Endothelial cell of umbilical vein (primary cell): ENCODE data around the gene PCNT. TPM values are rescaled to one million over a fixed set of nuclear protein-coding genes. Genes with fewer than 3 reads are reported as not detected.

ENCODE experiments used
- BruUV-seq: library from RNA; stranded (reverse); fragments of 400-500 nt; replicated peaks from 2 replicates; lab custom pipeline; 2021; lab: Mats Ljungman, UMichigan
- CTCF ChIA-PET: fragments of 300-600, 350-600 bp; sonication (Branson Sonifier 250); formaldehyde crosslinking; loops from one replicate; lab custom pipeline; 2021; ENCODE audit warnings: antibody characterized with exemption, inconsistent platforms; lab: Charles Lee
- POLR2A ChIA-PET: fragments of 300-600, 350-600 bp; sonication (Branson Sonifier 250); formaldehyde crosslinking; loops from one replicate; lab custom pipeline; 2021; ENCODE audit warnings: antibody characterized with exemption, inconsistent platforms; lab: Charles Lee
- DNase-seq: peaks from one replicate; pipeline ENCODE4 v3.0.0-alpha.2; 2011; ENCODE audit warnings: low read depth, low spot score
- FAIRE-seq: peaks from 2 replicates; lab custom pipeline; 2011; peaks lifted over from hg19 to GRCh38; lab: Jason Lieb, UNC
- H2AFZ ChIP-seq: 2 replicates; pipeline ENCODE4 v1.6.0; 2012; ENCODE audit warnings: low read depth, low read length, control low read depth, inconsistent platforms
- H3K27ac ChIP-seq: 2 replicates; pipeline ENCODE4 v1.5.1; 2011; ENCODE audit warnings: low read depth, mild to moderate bottlenecking, control low read depth, low read length, moderate library complexity; ENCODE audit not compliant: insufficient read depth
- H3K27me3 ChIP-seq, 2 experiments: 2 replicates each; pipeline versions ENCODE4 v1.6.0 to v1.6.1; 2011; ENCODE audit warnings: low read length in 2 of 2, mixed read lengths in 1 of 2; ENCODE audit not compliant: control insufficient read depth in 2 of 2, insufficient read depth in 2 of 2
- H3K36me3 ChIP-seq, 2 experiments: 2 replicates in 1 of 2; 3 replicates in 1 of 2; pipeline ENCODE4 v1.5.1; 2011; ENCODE audit warnings: low read length in 2 of 2, mild to moderate bottlenecking in 1 of 2, moderate library complexity in 1 of 2; ENCODE audit not compliant: control insufficient read depth in 2 of 2, insufficient read depth in 2 of 2; ENCODE audit errors: extremely low read depth in 1 of 2
- H3K4me1 ChIP-seq: 3 replicates; pipeline ENCODE4 v1.5.1; 2011; ENCODE audit warnings: mild to moderate bottlenecking, low read length; ENCODE audit not compliant: control insufficient read depth, insufficient read depth; ENCODE audit errors: extremely low read depth
- H3K4me2 ChIP-seq: 2 replicates; pipeline ENCODE4 v1.6.1; 2011; ENCODE audit warnings: low read length, control low read depth, mixed read lengths; ENCODE audit not compliant: insufficient read depth
- H3K4me3 ChIP-seq, 3 experiments: fragments of 200-600 bp in 1 of 3; sonication (generic), shearing (Covaris generic) in 1 of 3; replicated peaks in 1 of 3; 2 replicates each; pipeline ENCODE4 v1.5.1; 2011 to 2016; ENCODE audit warnings: control low read depth in 3 of 3, low read length in 3 of 3, mild to moderate bottlenecking in 2 of 3, inconsistent platforms in 1 of 3, low read depth in 1 of 3, moderate library complexity in 1 of 3; ENCODE audit not compliant: insufficient read depth in 1 of 3
- H3K79me2 ChIP-seq: 2 replicates; pipeline ENCODE4 v1.6.0; 2012; ENCODE audit warnings: low read length, inconsistent platforms; ENCODE audit not compliant: control insufficient read depth, insufficient read depth
- H3K9ac ChIP-seq: replicated peaks from 2 replicates; pipeline ENCODE3; 2011; ENCODE audit warnings: low read length, control low read depth; ENCODE audit not compliant: insufficient read depth; ENCODE audit errors: extremely low read depth
- H3K9me1 ChIP-seq: replicated peaks from 3 replicates; pipeline ENCODE4 v1.6.0; 2011; ENCODE audit warnings: mild to moderate bottlenecking, low read length; ENCODE audit not compliant: control insufficient read depth, insufficient read depth; ENCODE audit errors: extremely low read depth
- H3K9me3 ChIP-seq: replicated peaks from 2 replicates; pipeline ENCODE4 v1.5.1; 2012; ENCODE audit warnings: low read length, inconsistent platforms; ENCODE audit not compliant: control insufficient read depth, insufficient read depth
- H4K20me1 ChIP-seq: replicated peaks from 2 replicates; pipeline ENCODE3; 2011; ENCODE audit warnings: mild to moderate bottlenecking, low read length; ENCODE audit not compliant: control insufficient read depth, insufficient read depth; ENCODE audit errors: extremely low read depth
- EZH2 ChIP-seq: IDR thresholded peaks from 2 replicates; pipeline ENCODE4 v1.6.1; 2012; ENCODE audit warnings: borderline replicate concordance, low read depth, mild to moderate bottlenecking, moderate library complexity, low read length, inconsistent platforms; ENCODE audit not compliant: severe bottlenecking
- FOS ChIP-seq: IDR thresholded peaks from 2 replicates; pipeline ENCODE4 v1.6.1; 2011; ENCODE audit warnings: mild to moderate bottlenecking, low read length, moderate library complexity, borderline replicate concordance; ENCODE audit not compliant: insufficient read depth
- GATA2 ChIP-seq: IDR thresholded peaks from 2 replicates; pipeline ENCODE4 v1.7.0; 2011; ENCODE audit warnings: low read depth, mild to moderate bottlenecking, moderate library complexity, mixed read lengths, low read length; ENCODE audit not compliant: insufficient read length, insufficient read depth
- JUN ChIP-seq: IDR thresholded peaks from 2 replicates; pipeline ENCODE4 v1.6.1; 2011; ENCODE audit warnings: borderline replicate concordance, low read depth; ENCODE audit not compliant: insufficient read length, insufficient read depth
- MYC ChIP-seq: IDR thresholded peaks from one replicate; pipeline ENCODE4 v1.6.1; 2011; ENCODE audit warnings: mild to moderate bottlenecking, low read depth, low read length
- POLR2A ChIP-seq: IDR thresholded peaks from 2 replicates; pipeline ENCODE4 v1.6.1; 2012; ENCODE audit warnings: low read depth, mild to moderate bottlenecking, control low read depth, low read length
- POLR2AphosphoS5 ChIP-seq: IDR thresholded peaks from 2 replicates; pipeline ENCODE4 v1.6.1; 2012; ENCODE audit warnings: low read depth, mild to moderate bottlenecking, control low read depth, low read length, moderate library complexity; ENCODE audit not compliant: insufficient read depth
- dilution Hi-C: fragments of 300-500 bp; cut with MboI; formaldehyde crosslinking; loops from one replicate; pipeline ENCODE4 v1.15.0; 2019; ENCODE audit warnings: low sequenced_read_pairs; ENCODE audit not compliant: extremely low pct_ligation_motif_present
- intact Hi-C: fragments of 100-400 bp; cut with micrococcal nuclease; formaldehyde crosslinking; loops from one replicate; pipeline ENCODE4 v1.10.0; 2022
- polyA plus RNA-seq, 4 experiments: library from polyadenylated mRNA; depleted of rRNA in 3 of 4; stranded (reverse) in 3 of 4; unstranded in 1 of 4; fragments of >200 nt; gene quantifications; 2 replicates each; pipeline versions ENCODE4 v1.2.1 to v1.2.3, GENCODE V29; 2011 to 2012; ENCODE audit warnings: missing spikeins in 1 of 4
- total RNA-seq: library from RNA; stranded (reverse); gene quantifications from 2 replicates; pipeline ENCODE4 v1.2.3, GENCODE V29; 2021
- TF ChIP-seq, protein P1 (sequence below), 2 donors: IDR thresholded peaks; 1 replicate in 1 of 2; 2 replicates in 1 of 2; pipeline ENCODE4 v1.5.1; 2011; ENCODE audit warnings: low read length in 2 of 2, mild to moderate bottlenecking in 2 of 2, moderate library complexity in 2 of 2, control low read depth in 1 of 2, inconsistent platforms in 1 of 2, low read depth in 1 of 2; ENCODE audit not compliant: insufficient read depth in 1 of 2; ENCODE audit errors: extremely low read depth in 1 of 2
- TF ChIP-seq, protein P2 (sequence below): IDR thresholded peaks from 2 replicates; pipeline ENCODE4 v1.6.1; 2011; ENCODE audit not compliant: insufficient read depth, insufficient read length

Gene PCNT
- total and polyA plus RNA-seq, 2 donors (not counting 3 experiments of a cell fraction or from before 2014, with no cell fraction given) = 9.6 to 49.5 TPM

DNA sequence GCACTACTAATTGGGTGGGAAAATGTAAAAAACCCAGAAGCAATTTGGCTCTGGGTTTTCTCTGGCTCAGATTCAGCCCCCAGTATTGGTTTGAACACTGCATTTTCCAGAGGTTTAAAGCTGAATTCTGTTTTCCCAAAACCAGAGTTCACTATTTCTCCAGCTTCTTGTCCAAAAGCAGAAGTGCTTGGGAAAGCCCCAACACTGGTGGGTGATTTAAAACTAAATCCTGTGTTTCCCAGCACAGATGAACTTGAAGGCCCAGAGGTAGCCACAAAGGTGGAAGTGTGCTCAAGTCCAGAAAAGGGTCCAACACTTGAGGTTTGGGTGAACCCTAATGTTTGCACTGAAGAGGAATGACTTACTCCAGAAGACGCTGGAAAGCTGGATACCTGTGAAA lies 39.2 kb upstream of the PCNT start:
- TF ChIP-seq EZH2 (no peak), GATA2 (no peak), FOS (no peak), POLR2AphosphoS5 (no peak), JUN (no peak), POLR2A (no peak), MYC (no peak)
- TF ChIP-seq, protein P1, sequence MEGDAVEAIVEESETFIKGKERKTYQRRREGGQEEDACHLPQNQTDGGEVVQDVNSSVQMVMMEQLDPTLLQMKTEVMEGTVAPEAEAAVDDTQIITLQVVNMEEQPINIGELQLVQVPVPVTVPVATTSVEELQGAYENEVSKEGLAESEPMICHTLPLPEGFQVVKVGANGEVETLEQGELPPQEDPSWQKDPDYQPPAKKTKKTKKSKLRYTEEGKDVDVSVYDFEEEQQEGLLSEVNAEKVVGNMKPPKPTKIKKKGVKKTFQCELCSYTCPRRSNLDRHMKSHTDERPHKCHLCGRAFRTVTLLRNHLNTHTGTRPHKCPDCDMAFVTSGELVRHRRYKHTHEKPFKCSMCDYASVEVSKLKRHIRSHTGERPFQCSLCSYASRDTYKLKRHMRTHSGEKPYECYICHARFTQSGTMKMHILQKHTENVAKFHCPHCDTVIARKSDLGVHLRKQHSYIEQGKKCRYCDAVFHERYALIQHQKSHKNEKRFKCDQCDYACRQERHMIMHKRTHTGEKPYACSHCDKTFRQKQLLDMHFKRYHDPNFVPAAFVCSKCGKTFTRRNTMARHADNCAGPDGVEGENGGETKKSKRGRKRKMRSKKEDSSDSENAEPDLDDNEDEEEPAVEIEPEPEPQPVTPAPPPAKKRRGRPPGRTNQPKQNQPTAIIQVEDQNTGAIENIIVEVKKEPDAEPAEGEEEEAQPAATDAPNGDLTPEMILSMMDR (IDR thresholded peaks at IDR 0.05; ENCODE audit: extremely low read depth in 1 of 2, insufficient read depth in 1 of 2, low read depth in 1 of 2, low read length in 2 of 2) = no peak
- TF ChIP-seq, protein P2, sequence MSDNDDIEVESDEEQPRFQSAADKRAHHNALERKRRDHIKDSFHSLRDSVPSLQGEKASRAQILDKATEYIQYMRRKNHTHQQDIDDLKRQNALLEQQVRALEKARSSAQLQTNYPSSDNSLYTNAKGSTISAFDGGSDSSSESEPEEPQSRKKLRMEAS = no peak
- dilution Hi-C loops = no loop called here
- H3K27me3 ChIP-seq = no peaks in the 10 kb centered on the region
- no TSS peak for BruUV-seq
- H3K36me3 ChIP-seq = peaks cover 0 to 10% of the 10 kb centered on the region in 2 experiments
- no peak overlapping the region for H2AFZ ChIP-seq
- peak overlapping the region in 1 of 3 experiments; percentile 90 for H3K4me3 ChIP-seq
- no peaks in the 10 kb centered on the region for H3K9me3 ChIP-seq
- H3K27ac ChIP-seq = no peak overlapping the region
- no peak for DNase-seq
- no peak overlapping the region for H3K9ac ChIP-seq
- no peak for FAIRE-seq
- no peaks in the 10 kb centered on the region for H4K20me1 ChIP-seq
- H3K4me2 ChIP-seq = peak overlapping the region; percentile 95
- POLR2A ChIA-PET = interaction anchor here (1.4 kb wide), 1 partner anchor 38 kb away, joined by 3 read pairs; no protein-coding TSS in a partner anchor
- H3K79me2 ChIP-seq = peaks cover 50% of the 10 kb centered on the region
- peaks cover 33% of the 10 kb centered on the region for H3K4me1 ChIP-seq
- CTCF ChIA-PET = interaction anchor here (0.6 to 3.0 kb wide), 5 partner anchors 26 to 141 kb away, joined by 3 to 14 read pairs (median 6); a partner anchor contains a TSS
- intact Hi-C loops = loop anchor here (2.0 kb wide), 1 partner anchor 56 kb away; the partner anchor contains the start of gene LSS
- H3K9me1 ChIP-seq = no peaks in the 10 kb centered on the region
